NB4 (cell line): ENCODE results near the gene LTBP1.
A peak's percentile ranks its signal among the peaks of the same experiment; 100 is the strongest.

Source experiments
- TF ChIP-seq, protein P1 (sequence below): IDR thresholded peaks from one replicate; pipeline ENCODE4 v1.5.1; 2012; ENCODE audit warnings: low read depth, low read length
- TF ChIP-seq, protein P2 (sequence below): IDR thresholded peaks from 2 replicates; pipeline ENCODE4 v1.6.1; 2011; ENCODE audit warnings: low read depth, low read length

GRCh38 chr2:33395655-33396249 lies 449.0 kb downstream of the LTBP1 start:
- TF ChIP-seq, protein P1, sequence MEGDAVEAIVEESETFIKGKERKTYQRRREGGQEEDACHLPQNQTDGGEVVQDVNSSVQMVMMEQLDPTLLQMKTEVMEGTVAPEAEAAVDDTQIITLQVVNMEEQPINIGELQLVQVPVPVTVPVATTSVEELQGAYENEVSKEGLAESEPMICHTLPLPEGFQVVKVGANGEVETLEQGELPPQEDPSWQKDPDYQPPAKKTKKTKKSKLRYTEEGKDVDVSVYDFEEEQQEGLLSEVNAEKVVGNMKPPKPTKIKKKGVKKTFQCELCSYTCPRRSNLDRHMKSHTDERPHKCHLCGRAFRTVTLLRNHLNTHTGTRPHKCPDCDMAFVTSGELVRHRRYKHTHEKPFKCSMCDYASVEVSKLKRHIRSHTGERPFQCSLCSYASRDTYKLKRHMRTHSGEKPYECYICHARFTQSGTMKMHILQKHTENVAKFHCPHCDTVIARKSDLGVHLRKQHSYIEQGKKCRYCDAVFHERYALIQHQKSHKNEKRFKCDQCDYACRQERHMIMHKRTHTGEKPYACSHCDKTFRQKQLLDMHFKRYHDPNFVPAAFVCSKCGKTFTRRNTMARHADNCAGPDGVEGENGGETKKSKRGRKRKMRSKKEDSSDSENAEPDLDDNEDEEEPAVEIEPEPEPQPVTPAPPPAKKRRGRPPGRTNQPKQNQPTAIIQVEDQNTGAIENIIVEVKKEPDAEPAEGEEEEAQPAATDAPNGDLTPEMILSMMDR: peak; percentile 80
- TF ChIP-seq, protein P2, sequence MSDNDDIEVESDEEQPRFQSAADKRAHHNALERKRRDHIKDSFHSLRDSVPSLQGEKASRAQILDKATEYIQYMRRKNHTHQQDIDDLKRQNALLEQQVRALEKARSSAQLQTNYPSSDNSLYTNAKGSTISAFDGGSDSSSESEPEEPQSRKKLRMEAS: no peak
